Measurements from ENCODE around the gene MEA1. TPM values are rescaled to one million over a fixed set of nuclear protein-coding genes. Genes with fewer than 3 reads are reported as not detected.

MEA1 gene
- total RNA-seq, 1 experiment from 2014 or later, result 102 TPM

DNA sequence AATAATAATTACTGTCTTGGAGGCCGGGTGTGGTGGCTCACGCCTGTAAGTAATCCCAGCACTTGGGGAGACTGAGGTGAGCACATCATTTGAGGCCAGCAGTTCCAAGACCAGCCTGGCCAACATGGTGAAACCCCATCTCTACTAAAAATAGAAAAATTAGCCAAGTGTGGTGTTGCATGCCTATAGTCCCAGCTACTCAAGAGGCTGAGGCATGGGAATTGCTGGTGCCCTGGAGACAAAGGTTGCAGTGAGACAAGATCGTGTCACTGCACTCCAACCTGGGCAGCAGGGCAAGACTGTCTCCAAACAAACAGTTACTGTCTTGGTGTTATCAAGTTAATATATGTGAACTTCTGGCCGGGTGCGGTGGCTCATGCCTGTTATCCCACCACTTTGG lies 12.6 kb upstream of the MEA1 start:
- no peak for DNase-seq
- no peaks in the 10 kb centered on the region for H3K27me3 ChIP-seq (ENCODE audit: control insufficient read depth, insufficient read depth, low read length)
- H3K4me3 ChIP-seq (ENCODE audit: insufficient read depth, low read depth, low read length), result no peak overlapping the region
- peaks cover 44% of the 10 kb centered on the region for H3K36me3 ChIP-seq (replicated peaks; ENCODE audit: control insufficient read depth, insufficient read depth, low read length)

DNA sequence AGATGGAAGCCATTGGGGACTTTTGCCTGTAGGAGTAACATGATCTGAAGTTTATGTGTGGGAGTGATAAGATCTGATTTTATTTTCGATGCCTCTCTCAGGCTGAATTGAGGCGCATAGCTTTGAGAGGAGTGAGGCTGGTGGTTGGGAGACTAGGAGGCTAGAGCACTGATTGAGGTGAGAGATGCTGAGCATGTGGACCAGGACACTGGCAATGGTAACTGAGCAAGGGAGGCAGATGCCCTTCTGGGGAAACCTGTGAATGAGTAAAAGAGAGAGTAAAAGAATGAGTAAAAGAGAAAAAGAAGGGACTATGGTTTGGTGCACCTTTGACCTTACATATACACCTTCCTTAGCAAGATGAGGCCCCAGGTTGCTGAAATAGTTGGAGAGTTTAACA lies 10.7 kb upstream of the MEA1 start:
- Histone ChIP-seq H3K27me3 (ENCODE audit: control insufficient read depth, insufficient read depth, low read length) (no peaks in the 10 kb centered on the region), H3K36me3 (replicated peaks; ENCODE audit: control insufficient read depth, insufficient read depth, low read length) (peaks cover 41% of the 10 kb centered on the region), H3K4me3 (ENCODE audit: insufficient read depth, low read depth, low read length) (no peak overlapping the region)
- DNase-seq, result no peak

DNA sequence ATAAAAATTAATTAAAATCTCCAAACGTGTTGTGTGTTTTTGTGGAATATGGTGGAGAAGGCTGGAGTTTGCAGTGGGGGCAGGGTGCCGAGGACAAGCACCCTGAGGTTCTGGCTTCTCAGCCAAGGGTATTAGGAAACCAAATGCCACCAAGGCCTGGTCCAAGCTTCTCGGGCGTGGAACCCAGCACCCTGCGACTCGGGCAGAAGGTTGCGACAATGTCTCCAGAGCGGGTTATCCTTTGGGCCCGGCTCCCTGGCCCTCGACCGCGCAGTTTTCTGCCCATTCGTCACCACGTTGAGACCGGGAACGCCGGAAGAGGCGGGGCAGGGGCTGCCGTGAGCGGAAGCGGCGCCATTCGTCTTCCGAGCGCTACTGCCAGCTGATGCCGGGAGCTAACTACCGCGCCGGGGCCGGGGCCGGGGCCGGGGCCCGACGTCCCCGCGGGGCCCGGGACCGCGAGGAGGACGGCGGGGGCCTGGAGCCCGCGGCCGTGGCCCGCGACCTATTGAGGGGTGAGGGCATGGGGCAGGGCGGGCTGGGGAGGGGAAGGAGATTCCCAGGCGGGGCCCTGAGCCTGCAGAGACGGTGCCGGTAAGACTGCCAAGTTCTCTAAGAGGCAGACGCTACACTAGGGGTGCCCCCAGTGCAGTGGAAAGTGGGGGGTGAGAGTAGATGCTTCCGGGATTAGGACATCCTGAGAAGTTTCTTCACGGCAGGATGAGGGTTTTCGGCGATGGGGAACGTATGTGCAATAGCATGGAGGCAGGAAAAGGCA lies 7.7 kb upstream of the MEA1 start, which contains the start of gene RRP36:
RRP36 (plus strand) TSS at position 354 of the 778 bp plus-strand sequence; CDS start at position 386, 32 bp downstream.
- Histone ChIP-seq H3K4me3 (ENCODE audit: insufficient read depth, low read depth, low read length) (peak within 1 kb of the TSS; percentile 57), H3K36me3 (replicated peaks; ENCODE audit: control insufficient read depth, insufficient read depth, low read length) (peaks cover 33% of the 10 kb centered on the region), H3K27me3 (ENCODE audit: control insufficient read depth, insufficient read depth, low read length) (no peaks in the 10 kb centered on the region)
- peak; percentile 95 for DNase-seq

DNA sequence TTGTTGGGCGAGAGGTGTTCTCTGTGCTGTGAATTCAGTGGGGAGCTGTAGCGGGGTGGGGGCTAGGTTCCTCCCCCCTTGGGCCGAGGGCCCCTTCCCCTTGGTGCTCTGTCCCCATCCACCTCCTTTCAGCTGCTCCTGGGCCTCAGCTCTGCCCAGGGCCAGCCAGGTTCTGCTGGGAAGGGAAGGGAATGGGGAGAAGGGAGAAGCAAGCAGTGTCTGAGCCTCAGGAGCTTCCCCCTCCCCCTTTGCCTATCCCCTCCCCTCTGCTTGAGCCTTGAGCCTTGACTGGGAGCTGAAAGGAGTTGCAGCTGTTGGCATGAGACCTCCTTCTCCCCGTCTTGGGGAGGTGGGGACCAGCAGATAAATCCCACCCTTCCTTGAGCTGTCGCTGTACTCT lies 7.1 kb upstream of the MEA1 start:
- peaks cover 28% of the 10 kb centered on the region for H3K36me3 ChIP-seq (replicated peaks; ENCODE audit: control insufficient read depth, insufficient read depth, low read length)
- H3K4me3 ChIP-seq (ENCODE audit: insufficient read depth, low read depth, low read length), result peak overlapping the region; percentile 57
- no peaks in the 10 kb centered on the region for H3K27me3 ChIP-seq (ENCODE audit: control insufficient read depth, insufficient read depth, low read length)
- DNase-seq, result peak; percentile 95

DNA sequence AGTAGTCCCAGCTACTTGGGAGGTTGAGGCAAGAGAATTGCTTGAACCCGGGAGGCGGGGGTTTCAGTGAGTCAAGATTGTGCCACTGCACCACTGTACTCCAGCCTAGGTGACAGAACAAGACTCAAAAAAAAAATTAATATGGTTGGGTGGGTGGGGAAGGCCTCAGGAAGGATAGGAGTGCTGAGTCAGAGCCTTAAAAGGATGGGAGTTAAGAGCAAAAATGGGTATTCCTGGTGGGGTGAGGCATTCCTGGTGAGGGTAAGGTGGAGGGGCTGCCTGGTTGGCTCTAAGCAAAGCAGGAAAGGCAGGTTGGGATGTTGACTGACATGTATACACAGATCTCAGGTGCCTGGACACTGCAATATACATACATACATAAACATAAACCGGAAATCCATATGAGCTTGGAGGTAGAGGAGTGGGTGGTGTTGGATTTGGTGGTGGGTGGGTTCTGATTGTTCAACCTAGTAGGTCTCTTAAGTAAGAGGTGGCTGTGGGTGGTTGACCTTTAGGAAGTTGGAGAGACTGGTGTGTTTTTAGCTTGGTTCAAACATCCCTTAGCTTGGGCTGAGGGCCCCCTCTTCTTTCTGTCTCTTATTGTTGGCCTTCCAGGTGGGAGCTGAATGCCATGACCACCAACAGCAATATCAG lies 6.4 kb upstream of the MEA1 start:
- H3K36me3 ChIP-seq (replicated peaks; ENCODE audit: control insufficient read depth, insufficient read depth, low read length), result peaks cover 26% of the 10 kb centered on the region
- H3K4me3 ChIP-seq (ENCODE audit: insufficient read depth, low read depth, low read length), result no peak overlapping the region
- DNase-seq, result no peak
- H3K27me3 ChIP-seq (ENCODE audit: control insufficient read depth, insufficient read depth, low read length), result no peaks in the 10 kb centered on the region

DNA sequence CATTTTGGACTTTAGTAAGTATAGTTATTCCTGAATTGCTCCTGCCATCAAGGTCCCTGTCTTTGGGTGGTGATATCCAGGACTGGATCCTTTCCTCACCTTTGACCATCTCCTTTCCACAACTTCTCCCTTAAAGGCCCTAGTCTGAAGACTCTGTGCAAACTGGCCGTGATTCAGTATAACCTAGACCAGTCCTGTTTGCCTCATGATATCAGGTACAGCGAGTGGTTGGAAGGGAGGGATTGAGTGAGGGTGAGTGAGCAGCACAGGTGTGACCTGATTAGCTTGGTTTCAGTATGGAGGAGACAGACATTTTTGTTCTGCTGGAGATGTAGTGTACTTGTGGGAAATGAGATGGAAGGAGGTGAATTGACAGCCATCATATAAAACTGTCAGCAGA lies 5.4 kb upstream of the MEA1 start:
- H3K36me3 ChIP-seq (replicated peaks; ENCODE audit: control insufficient read depth, insufficient read depth, low read length), result peaks cover 15% of the 10 kb centered on the region

DNA sequence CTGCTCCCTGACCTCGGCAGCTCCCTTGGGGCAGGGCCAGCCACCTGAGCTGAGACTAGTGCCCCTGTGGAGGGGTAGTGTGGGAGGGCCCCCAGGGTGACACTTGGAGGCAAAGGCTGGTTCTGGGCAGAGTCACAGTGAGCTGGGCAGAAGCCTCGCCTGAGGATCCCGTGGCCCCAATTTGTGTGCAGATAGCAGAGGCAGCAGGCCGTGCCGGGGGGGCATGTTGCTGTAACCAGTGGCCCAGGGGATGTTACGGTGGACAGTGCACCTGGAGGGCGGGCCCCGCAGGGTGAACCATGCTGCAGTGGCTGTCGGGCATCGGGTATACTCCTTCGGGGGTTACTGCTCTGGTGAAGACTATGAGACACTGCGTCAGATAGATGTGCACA lies 3.2 kb upstream of the MEA1 start:
- no peak for DNase-seq
- Histone ChIP-seq H3K36me3 (replicated peaks; ENCODE audit: control insufficient read depth, insufficient read depth, low read length) (peaks cover 17% of the 10 kb centered on the region), H3K27me3 (ENCODE audit: control insufficient read depth, insufficient read depth, low read length) (no peaks in the 10 kb centered on the region), H3K4me3 (ENCODE audit: insufficient read depth, low read depth, low read length) (no peak overlapping the region)

More for the DNA sequence above, 5.4 kb upstream of the MEA1 start:
- no peak overlapping the region for H3K4me3 ChIP-seq (ENCODE audit: insufficient read depth, low read depth, low read length)
- no peak for DNase-seq
- no peaks in the 10 kb centered on the region for H3K27me3 ChIP-seq (ENCODE audit: control insufficient read depth, insufficient read depth, low read length)

DNA sequence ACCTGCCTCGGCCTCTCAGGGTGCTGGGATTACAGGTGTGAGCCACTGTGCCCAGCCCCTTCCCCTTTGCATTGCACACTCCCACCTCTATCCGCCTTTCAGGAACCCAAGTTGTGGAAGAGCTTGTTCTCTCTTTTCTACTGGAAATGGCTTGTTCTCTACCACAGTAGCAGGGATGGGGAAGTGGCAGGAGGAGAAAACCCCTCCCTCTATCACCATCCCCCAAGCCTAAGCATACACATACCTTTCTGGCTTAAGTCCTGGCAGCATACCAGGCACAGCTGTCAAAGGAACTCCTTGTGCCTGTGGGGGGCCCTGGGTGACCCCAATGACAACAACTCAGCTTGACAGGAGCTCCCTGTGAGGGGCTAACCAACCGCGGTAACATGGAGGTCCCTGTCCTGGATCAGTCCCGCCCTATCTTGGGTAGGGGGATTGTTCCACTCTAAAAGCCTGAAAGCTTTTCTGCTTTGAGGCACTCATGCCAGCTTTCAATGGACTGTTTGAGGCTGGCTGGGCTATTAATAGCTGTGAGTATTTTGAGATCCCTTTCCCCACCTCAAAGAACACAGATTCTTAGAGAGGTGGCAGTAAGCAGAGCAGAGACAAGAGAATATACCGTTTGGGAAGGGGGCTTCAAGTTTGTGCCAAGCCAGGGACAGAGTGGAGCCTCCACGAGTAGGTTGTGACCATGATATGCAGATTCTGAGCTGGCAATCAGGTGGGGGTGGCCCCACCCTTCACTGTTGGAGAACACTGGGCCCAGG lies 2.6 kb upstream of the MEA1 start:
- no peak for DNase-seq
- H3K36me3 ChIP-seq (replicated peaks; ENCODE audit: control insufficient read depth, insufficient read depth, low read length), result peaks cover 19% of the 10 kb centered on the region

DNA sequence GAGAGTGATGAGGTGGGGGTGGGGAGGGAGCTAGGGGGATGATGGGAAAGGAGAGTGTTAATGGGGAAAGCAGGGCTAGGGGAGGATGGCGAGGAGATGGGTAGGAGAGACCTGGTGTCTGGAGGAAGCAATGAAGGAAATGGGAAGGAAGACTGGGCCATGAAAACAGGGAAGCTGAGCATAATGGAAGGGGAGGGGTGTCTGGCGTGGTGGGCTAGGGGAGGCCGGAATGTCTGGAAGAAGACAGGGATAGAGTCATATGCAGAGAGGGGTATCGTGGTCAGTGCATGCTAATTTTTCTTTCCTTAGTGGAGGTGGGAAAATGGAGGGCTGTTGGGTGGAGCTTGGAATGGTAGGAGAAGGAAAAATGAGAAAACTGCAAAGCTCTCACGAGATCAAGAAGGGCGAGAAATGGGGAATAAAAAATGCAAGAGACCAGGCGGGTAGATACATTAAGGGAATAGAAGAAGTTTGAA lies 726 bp upstream of the MEA1 start:
- Histone ChIP-seq H3K36me3 (replicated peaks; ENCODE audit: control insufficient read depth, insufficient read depth, low read length) (peaks cover 30% of the 10 kb centered on the region), H3K4me3 (ENCODE audit: insufficient read depth, low read depth, low read length) (peak overlapping the region; percentile 79), H3K27me3 (ENCODE audit: control insufficient read depth, insufficient read depth, low read length) (no peaks in the 10 kb centered on the region)
- DNase-seq, result no peak

More for the DNA sequence above, 2.6 kb upstream of the MEA1 start:
- no peak overlapping the region for H3K4me3 ChIP-seq (ENCODE audit: insufficient read depth, low read depth, low read length)
- no peaks in the 10 kb centered on the region for H3K27me3 ChIP-seq (ENCODE audit: control insufficient read depth, insufficient read depth, low read length)

DNA sequence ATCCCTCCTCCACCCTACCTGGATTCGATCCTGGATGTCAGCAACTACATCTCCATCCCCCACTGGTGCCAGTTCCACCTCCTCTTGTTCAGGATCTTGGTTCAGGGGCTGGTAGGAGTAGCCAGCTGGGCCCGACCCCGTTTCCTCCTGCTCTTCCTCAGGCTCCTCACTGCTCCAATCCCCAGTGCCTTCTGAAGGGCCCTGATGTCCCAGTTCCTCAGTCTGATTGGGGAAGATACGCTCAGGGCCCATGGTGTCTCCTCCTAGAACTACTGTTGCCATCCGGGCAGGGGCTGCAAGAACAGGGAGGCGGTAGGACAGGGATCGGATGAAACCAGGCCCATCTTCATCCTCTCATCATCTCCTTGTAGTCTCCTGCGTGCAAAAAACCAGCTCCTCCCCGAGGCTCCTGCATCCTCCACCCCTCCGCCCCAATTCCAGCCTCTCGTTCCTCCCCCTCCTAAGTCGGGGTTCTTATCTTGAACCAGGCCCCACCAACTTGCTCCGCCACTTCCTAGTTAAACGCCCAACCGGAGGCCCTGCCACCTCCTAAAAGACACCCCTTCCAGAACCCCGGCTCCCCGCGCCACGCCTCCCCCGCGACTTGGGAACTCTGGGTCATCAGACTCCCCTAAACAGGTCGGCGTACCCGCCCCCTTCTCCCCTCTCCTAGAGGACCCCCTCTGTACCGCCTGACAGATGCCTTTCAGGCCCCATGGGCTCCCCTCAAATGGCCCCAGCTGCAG lies 476 bp downstream of the MEA1 start:
- peak overlapping the region; percentile 67 for H3K4me3 ChIP-seq (ENCODE audit: insufficient read depth, low read depth, low read length)
- H3K36me3 ChIP-seq (replicated peaks; ENCODE audit: control insufficient read depth, insufficient read depth, low read length), result peaks cover 33% of the 10 kb centered on the region
- DNase-seq, result no peak
- H3K27me3 ChIP-seq (ENCODE audit: control insufficient read depth, insufficient read depth, low read length), result no peaks in the 10 kb centered on the region

DNA sequence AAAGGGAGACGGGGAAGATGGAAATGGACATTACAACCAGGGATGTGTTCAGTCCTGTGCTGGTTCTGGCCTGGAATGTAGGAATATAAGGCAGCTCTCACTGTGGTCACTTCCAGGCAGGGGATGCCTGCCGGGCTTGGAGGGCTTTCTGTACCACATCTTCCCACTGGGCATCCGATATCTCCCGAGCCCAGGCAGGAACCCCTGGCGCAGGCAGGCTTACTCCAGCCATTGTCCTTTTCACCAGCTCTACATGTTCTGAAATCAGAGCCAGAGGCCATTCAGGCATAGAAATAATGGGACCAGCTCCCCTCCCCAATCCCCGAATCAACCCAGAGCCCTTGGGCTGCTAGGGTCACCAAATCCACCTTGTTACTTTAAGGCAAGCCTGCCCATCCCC lies 1.4 kb downstream of the MEA1 start:
- DNase-seq, result no peak
- Histone ChIP-seq H3K4me3 (ENCODE audit: insufficient read depth, low read depth, low read length) (no peak overlapping the region), H3K36me3 (replicated peaks; ENCODE audit: control insufficient read depth, insufficient read depth, low read length) (peaks cover 34% of the 10 kb centered on the region), H3K27me3 (ENCODE audit: control insufficient read depth, insufficient read depth, low read length) (no peaks in the 10 kb centered on the region)

DNA sequence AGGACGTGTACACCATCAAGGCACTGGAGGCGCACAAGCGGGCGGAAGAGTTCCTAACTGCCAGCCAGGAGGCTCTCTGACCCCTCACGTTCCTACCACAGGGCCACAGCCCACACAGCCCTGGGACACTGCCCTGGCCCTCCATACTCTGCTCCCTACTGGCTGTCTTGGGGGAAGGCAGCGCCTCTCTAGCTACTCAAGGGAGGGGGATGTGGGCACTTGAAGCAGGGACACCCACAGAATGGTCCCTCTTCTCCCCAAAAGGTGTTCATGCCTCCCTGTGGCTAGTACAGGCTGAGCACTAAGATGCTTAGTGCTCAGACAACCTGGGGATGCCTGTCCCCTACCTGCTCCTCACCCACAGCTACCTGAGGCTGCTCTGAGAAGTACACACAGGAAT lies 2.5 kb downstream of the MEA1 start:
- Histone ChIP-seq H3K36me3 (replicated peaks; ENCODE audit: control insufficient read depth, insufficient read depth, low read length) (peaks cover 37% of the 10 kb centered on the region), H3K27me3 (ENCODE audit: control insufficient read depth, insufficient read depth, low read length) (no peaks in the 10 kb centered on the region), H3K4me3 (ENCODE audit: insufficient read depth, low read depth, low read length) (no peak overlapping the region)
- peak; percentile 57 for DNase-seq

DNA sequence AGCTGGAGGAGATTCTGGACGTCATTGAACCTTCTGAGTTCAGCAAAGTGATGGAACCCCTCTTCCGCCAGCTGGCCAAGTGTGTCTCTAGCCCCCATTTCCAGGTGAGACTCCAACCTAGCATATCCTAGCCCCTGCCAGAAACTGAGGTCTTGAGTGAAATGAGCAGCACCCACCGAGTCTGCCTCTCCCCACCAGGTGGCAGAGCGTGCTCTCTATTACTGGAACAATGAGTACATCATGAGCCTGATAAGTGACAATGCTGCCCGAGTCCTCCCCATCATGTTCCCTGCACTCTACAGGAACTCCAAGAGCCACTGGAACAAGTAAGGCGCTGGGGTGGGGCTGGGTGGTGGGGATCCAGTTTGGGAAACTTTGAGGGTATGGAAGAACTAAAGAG lies 4.6 kb downstream of the MEA1 start:
- Histone ChIP-seq H3K27me3 (ENCODE audit: control insufficient read depth, insufficient read depth, low read length) (no peaks in the 10 kb centered on the region), H3K36me3 (replicated peaks; ENCODE audit: control insufficient read depth, insufficient read depth, low read length) (peaks cover 37% of the 10 kb centered on the region), H3K4me3 (ENCODE audit: insufficient read depth, low read depth, low read length) (no peak overlapping the region)
- DNase-seq, result no peak

DNA sequence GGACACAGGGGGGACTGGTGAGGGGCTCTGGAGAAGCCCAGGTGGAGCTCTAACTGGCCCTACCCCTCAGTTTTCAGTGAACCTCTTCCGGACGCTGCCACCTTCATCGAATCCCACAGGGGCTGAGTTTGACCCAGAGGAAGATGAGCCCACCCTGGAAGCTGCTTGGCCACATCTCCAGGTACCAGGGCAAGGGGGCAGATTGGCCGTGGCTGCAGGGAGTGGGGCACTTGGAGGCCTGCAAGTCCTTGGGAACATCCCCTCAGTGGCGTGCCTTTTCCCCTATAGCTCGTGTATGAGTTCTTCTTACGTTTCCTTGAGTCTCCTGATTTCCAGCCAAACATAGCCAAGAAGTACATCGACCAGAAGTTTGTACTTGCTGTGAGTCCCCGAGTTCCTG lies 6.6 kb downstream of the MEA1 start:
- Histone ChIP-seq H3K4me3 (ENCODE audit: insufficient read depth, low read depth, low read length) (no peak overlapping the region), H3K36me3 (replicated peaks; ENCODE audit: control insufficient read depth, insufficient read depth, low read length) (peaks cover 35% of the 10 kb centered on the region), H3K27me3 (ENCODE audit: control insufficient read depth, insufficient read depth, low read length) (no peaks in the 10 kb centered on the region)
- no peak for DNase-seq
